Vagina (tissue), 2 donors: Measurements from ENCODE around the gene IQGAP1. TPM values are rescaled to one million over a fixed set of nuclear protein-coding genes. Genes with fewer than 3 reads are reported as not detected.
"Not testable (repeated sequence)": the region's sequence is repeated elsewhere in the genome, so short reads cannot be mapped to it uniquely, and the experiment has no call there.

Source experiments
- DNase-seq, 2 donors: peaks; one replicate each; pipeline ENCODE4 v3.0.0-alpha.2; 2017; ENCODE audit errors: extremely low spot score in 2 of 2
- H3K27ac ChIP-seq: fragments of 200-600 bp; sonication (generic); one replicate; pipeline ENCODE4 v1.5.1; 2019
- H3K27me3 ChIP-seq: fragments of 200-600 bp; sonication (generic); one replicate; pipeline ENCODE4 v1.5.1; 2019
- H3K36me3 ChIP-seq, 2 donors: fragments of 200-600 bp; sonication (generic); one replicate each; pipeline ENCODE4 v1.5.1; 2017 to 2019
- H3K4me1 ChIP-seq: fragments of 200-600 bp; sonication (generic); one replicate; pipeline ENCODE4 v1.5.1; 2019
- H3K4me3 ChIP-seq, 2 donors: fragments of 200-600 bp; sonication (generic); 1 replicate in 1 of 2; 2 replicates in 1 of 2; pipeline ENCODE4 v1.5.1; 2016 to 2019
- H3K9me3 ChIP-seq: fragments of 200-600 bp; sonication (generic); one replicate; pipeline ENCODE4 v1.5.1; 2019
- POLR2A ChIP-seq, 2 donors: fragments of 450-650 bp; IDR thresholded peaks; one replicate each; pipeline ENCODE4 v1.6.1; 2017; ENCODE audit warnings: antibody characterized with exemption in 2 of 2, mild to moderate bottlenecking in 2 of 2, moderate library complexity in 2 of 2
- POLR2AphosphoS5 ChIP-seq, 2 donors: sonication (generic); formaldehyde crosslinking; IDR thresholded peaks; one replicate each; pipeline ENCODE4 v1.9.0; 2017; ENCODE audit warnings: antibody characterized with exemption in 2 of 2, mild to moderate bottlenecking in 2 of 2, low read depth in 1 of 2; ENCODE audit not compliant: insufficient read depth in 1 of 2
- intact Hi-C: fragments of 100-400 bp; cut with DNase I; formaldehyde crosslinking; loops from one replicate; pipeline ENCODE4 v1.15.1; 2023
- total RNA-seq: library from RNA; depleted of rRNA; stranded (reverse); fragments of >200 nt; gene quantifications from one replicate; pipeline ENCODE4 v1.2.3, GENCODE V29; 2016
- TF ChIP-seq, protein P1 (sequence below), 3 experiments: fragments of 450-650 bp in 2 of 3; fragments of 200-600 bp in 1 of 3; sonication (generic) in 1 of 3; IDR thresholded peaks; one replicate each; pipeline ENCODE4 v1.5.1; 2017 to 2019; ENCODE audit warnings: antibody characterized with exemption in 3 of 3, mild to moderate bottlenecking in 2 of 3, moderate library complexity in 2 of 3

IQGAP1 gene
- total RNA-seq, 1 donor from 2014 or later = 261 TPM

DNA sequence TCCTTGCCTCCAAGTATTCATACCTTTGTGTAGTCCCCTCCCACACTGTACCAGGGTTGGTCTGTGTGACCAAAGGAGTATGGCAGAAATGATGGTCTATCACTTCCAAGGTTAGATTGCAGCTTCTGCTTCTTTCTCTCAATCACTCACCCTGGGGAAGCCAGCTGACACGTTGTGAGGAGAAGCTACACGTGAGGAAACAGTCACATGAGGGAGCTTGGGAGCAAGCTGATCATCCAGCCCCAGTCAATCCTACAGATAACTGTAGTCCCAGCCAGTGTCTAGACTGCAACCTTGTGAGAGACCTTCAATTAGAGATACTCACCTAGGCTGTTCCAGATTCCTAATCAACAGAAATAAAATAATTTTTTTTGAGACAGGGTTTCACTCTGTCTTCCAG, 42.2 kb upstream of the IQGAP1 start:
- Histone ChIP-seq H3K4me3 (no peak overlapping the region), H3K27ac (no peak overlapping the region), H3K4me1 (no peaks in the 10 kb centered on the region), H3K36me3 (no peaks in the 10 kb centered on the region), H3K9me3 (no peaks in the 10 kb centered on the region), H3K27me3 (no peaks in the 10 kb centered on the region)
- no peak for TF ChIP-seq POLR2AphosphoS5 (IDR thresholded peaks at IDR 0.05; ENCODE audit: insufficient read depth in 1 of 2, low read depth in 1 of 2)
- no peak for TF ChIP-seq POLR2A (IDR thresholded peaks at IDR 0.05)
- TF ChIP-seq, protein P1, sequence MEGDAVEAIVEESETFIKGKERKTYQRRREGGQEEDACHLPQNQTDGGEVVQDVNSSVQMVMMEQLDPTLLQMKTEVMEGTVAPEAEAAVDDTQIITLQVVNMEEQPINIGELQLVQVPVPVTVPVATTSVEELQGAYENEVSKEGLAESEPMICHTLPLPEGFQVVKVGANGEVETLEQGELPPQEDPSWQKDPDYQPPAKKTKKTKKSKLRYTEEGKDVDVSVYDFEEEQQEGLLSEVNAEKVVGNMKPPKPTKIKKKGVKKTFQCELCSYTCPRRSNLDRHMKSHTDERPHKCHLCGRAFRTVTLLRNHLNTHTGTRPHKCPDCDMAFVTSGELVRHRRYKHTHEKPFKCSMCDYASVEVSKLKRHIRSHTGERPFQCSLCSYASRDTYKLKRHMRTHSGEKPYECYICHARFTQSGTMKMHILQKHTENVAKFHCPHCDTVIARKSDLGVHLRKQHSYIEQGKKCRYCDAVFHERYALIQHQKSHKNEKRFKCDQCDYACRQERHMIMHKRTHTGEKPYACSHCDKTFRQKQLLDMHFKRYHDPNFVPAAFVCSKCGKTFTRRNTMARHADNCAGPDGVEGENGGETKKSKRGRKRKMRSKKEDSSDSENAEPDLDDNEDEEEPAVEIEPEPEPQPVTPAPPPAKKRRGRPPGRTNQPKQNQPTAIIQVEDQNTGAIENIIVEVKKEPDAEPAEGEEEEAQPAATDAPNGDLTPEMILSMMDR (IDR thresholded peaks at IDR 0.05) = no peak
- no peak for DNase-seq
- intact Hi-C loops = no loop called here

DNA sequence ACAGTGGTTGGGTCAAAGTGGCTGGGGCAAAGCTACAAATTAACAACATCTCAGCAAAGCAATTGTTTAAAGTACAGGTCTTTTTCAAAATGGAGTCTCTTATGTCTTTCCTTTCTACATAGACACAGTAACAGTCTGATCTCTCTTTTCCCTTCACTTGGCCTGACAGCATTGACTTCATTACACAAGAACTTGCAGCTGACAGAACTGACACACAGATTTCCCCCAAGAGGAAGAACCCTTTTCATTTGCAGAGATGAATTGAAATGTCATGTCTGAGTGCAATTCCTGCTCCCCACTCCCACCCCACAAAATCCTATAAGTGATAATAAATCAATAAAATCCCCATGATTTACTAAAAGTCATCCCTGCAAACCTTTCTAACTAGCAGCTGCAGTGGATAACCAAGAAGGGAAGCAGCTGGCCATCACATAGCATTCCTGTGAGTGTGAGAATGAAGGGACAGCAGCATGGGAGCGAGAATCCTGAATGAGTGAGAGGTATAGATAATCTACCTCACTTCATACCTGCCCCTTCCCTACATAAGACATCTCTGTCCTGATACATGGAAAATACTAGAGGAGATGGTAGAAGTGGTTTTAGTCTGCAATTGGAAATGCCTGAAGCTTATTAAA, 40.5 kb upstream of the IQGAP1 start:
- H3K4me3 ChIP-seq, H3K4me1 ChIP-seq, DNase-seq, intact Hi-C loops, H3K27me3 ChIP-seq, H3K36me3 ChIP-seq, H3K9me3 ChIP-seq, H3K27ac ChIP-seq: not testable (repeated sequence)

DNA sequence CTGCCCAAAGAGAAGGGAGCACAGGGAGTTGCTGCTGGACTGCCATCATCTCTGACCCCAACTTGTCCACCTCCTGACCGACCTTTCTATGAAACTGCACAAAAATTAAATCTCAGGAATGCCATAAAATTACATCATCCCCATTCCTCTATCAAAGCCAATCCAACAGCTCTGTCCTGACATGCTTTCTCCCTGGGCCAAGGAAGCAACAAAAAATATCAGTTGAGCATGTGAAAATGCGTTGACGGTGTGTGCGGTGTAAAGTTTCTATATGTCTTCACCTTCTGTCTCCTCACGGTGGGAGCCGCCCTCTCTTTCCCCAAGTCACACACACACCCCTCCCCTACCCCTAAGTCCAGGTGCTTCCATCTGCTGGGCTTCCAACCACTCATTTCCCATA, 39.6 kb upstream of the IQGAP1 start:
- no peaks in the 10 kb centered on the region for H3K27me3 ChIP-seq
- H3K27ac ChIP-seq = no peak overlapping the region
- no peaks in the 10 kb centered on the region for H3K36me3 ChIP-seq
- DNase-seq = no peak
- peaks cover 14% of the 10 kb centered on the region for H3K4me1 ChIP-seq
- no peak overlapping the region for H3K4me3 ChIP-seq
- TF ChIP-seq, protein P1 (IDR thresholded peaks at IDR 0.05) = no peak
- TF ChIP-seq POLR2A (IDR thresholded peaks at IDR 0.05) (no peak), POLR2AphosphoS5 (IDR thresholded peaks at IDR 0.05; ENCODE audit: insufficient read depth in 1 of 2, low read depth in 1 of 2) (no peak)
- H3K9me3 ChIP-seq = no peaks in the 10 kb centered on the region
- intact Hi-C loops = no loop called here

DNA sequence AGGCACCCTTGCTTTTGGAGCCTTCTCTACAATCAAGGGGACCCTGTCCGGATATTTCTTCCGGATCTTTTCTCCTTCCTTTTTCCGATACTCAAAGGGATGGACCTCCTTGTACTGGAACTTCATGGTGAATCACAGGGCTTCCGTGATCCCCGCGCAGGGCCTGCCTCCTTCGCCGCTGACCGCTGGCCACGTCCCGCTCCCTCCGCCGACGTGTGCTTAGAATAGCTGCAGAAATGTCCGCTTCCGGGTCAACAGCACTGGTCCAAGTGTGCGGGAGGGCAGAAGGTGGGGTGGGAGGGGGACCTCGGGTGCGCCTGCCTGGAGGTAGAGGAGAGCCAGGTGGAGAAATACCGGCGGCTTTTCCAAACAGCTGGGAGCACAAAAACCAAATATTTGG, 39.0 kb upstream of the IQGAP1 start:
- intact Hi-C loops = no loop called here
- no peak for TF ChIP-seq POLR2A (IDR thresholded peaks at IDR 0.05)
- TF ChIP-seq POLR2AphosphoS5 (IDR thresholded peaks at IDR 0.05; ENCODE audit: insufficient read depth in 1 of 2, low read depth in 1 of 2) = no peak
- TF ChIP-seq, protein P1 (IDR thresholded peaks at IDR 0.05) = no peak
- Histone ChIP-seq H3K36me3 (no peaks in the 10 kb centered on the region), H3K4me1 (peaks cover 14% of the 10 kb centered on the region), H3K4me3 (no peak overlapping the region), H3K9me3 (no peaks in the 10 kb centered on the region), H3K27ac (no peak overlapping the region), H3K27me3 (no peaks in the 10 kb centered on the region)
- DNase-seq = no peak

DNA sequence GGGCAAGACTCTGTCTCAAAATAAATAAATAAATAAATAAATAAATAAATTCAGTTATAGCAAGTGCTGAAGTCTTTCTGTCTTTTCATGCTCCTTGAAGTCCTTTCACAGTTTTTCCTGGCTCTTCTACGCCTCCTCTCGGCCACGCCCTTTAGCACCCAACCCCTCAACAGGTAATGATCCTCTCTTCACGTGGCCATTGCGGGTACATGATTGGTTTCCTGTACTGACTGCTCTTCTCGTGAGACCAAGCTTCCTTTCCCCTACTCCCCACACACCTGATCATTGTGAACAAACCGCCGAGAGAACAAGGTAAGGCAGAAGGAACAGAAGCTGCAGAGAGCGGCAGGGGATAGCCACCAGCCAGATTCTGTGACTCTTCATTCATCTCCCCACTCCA, 38.2 kb upstream of the IQGAP1 start:
- TF ChIP-seq POLR2AphosphoS5 (IDR thresholded peaks at IDR 0.05; ENCODE audit: insufficient read depth in 1 of 2, low read depth in 1 of 2) (no peak), POLR2A (IDR thresholded peaks at IDR 0.05) (no peak)
- TF ChIP-seq, protein P1 (IDR thresholded peaks at IDR 0.05) = no peak
- no peak for DNase-seq
- Histone ChIP-seq H3K36me3 (no peaks in the 10 kb centered on the region), H3K4me1 (peaks cover 14% of the 10 kb centered on the region), H3K9me3 (no peaks in the 10 kb centered on the region), H3K27me3 (no peaks in the 10 kb centered on the region), H3K4me3 (no peak overlapping the region), H3K27ac (no peak overlapping the region)
- intact Hi-C loops = no loop called here
